Right lobe of liver (tissue), 4 donors: ENCODE data around the gene ISG15.

Source experiments
- POLR2A ChIP-seq: fragments of 450-650 bp; IDR thresholded peaks from one replicate; pipeline ENCODE4 v1.6.1; 2017; ENCODE audit warnings: antibody characterized with exemption, mild to moderate bottlenecking
- TF ChIP-seq, protein P1 (sequence below), 4 donors: fragments of 200-600 bp in 3 of 4; fragments of 450-650 bp in 1 of 4; IDR thresholded peaks; one replicate each; pipeline versions ENCODE4 v1.5.1 to v1.8.0; 2016 to 2022; ENCODE audit warnings: antibody characterized with exemption in 4 of 4, mild to moderate bottlenecking in 2 of 4
- donor health status: DM: no; HTN: no; CAD: no.
- donor health status: DM: no; HTN: no; CAD: no.
- donor health status: DM: no; HTN: yes; CAD: no.

GRCh38 chr1:969260-969855 lies 43.9 kb upstream of the ISG15 start:
- TF ChIP-seq, protein P1, sequence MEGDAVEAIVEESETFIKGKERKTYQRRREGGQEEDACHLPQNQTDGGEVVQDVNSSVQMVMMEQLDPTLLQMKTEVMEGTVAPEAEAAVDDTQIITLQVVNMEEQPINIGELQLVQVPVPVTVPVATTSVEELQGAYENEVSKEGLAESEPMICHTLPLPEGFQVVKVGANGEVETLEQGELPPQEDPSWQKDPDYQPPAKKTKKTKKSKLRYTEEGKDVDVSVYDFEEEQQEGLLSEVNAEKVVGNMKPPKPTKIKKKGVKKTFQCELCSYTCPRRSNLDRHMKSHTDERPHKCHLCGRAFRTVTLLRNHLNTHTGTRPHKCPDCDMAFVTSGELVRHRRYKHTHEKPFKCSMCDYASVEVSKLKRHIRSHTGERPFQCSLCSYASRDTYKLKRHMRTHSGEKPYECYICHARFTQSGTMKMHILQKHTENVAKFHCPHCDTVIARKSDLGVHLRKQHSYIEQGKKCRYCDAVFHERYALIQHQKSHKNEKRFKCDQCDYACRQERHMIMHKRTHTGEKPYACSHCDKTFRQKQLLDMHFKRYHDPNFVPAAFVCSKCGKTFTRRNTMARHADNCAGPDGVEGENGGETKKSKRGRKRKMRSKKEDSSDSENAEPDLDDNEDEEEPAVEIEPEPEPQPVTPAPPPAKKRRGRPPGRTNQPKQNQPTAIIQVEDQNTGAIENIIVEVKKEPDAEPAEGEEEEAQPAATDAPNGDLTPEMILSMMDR (IDR thresholded peaks at IDR 0.05): no peak
- no peak for TF ChIP-seq POLR2A
